NT2/D1 (cell line): Measurements from ENCODE around the gene FXYD3.

Experiments used
- SUZ12 ChIP-seq: IDR thresholded peaks from 2 replicates; pipeline ENCODE4 v1.6.1; 2011; ENCODE audit not compliant: insufficient read length, insufficient read depth; ENCODE audit errors: extremely low read depth
- YY1 ChIP-seq: IDR thresholded peaks from 2 replicates; pipeline ENCODE4 v1.6.1; 2011; ENCODE audit not compliant: insufficient read length, insufficient read depth
- ZNF274 ChIP-seq: IDR thresholded peaks from 2 replicates; pipeline ENCODE4 v1.6.1; 2011; ENCODE audit warnings: mild to moderate bottlenecking, low read depth, low read length

DNA sequence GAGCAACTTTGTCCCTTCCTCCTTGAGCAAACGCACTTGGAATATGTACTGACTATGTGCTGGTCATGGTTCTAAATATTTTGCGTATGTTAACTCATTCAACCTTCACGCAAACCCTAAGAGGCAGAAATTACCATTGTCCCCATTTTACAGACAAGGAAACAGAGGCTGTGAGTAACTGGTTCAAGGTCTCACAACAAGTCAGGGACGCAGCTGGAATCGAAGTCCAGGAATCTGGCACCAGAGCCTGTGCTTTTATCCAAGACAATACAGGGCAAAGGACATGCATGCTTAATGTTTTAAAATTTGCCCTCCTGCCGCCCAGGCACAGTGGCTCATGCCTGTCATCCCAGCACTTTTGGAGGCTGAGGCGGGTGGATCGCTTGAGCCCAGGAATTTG, 44.0 kb downstream of the FXYD3 start:
- TF ChIP-seq YY1 (no peak), SUZ12 (no peak), ZNF274 (no peak)
